HG03175 (cell line): ENCODE measurements around the gene TGM3.

ENCODE experiments used
- ATAC-seq: cut with Tn5 transposase; IDR thresholded peaks from one replicate; pipeline ENCODE4 v1.9.1; 2021; ENCODE audit warnings: mild to moderate bottlenecking, moderate library complexity; ENCODE audit not compliant: unreplicated experiment

TGM3 gene

DNA sequence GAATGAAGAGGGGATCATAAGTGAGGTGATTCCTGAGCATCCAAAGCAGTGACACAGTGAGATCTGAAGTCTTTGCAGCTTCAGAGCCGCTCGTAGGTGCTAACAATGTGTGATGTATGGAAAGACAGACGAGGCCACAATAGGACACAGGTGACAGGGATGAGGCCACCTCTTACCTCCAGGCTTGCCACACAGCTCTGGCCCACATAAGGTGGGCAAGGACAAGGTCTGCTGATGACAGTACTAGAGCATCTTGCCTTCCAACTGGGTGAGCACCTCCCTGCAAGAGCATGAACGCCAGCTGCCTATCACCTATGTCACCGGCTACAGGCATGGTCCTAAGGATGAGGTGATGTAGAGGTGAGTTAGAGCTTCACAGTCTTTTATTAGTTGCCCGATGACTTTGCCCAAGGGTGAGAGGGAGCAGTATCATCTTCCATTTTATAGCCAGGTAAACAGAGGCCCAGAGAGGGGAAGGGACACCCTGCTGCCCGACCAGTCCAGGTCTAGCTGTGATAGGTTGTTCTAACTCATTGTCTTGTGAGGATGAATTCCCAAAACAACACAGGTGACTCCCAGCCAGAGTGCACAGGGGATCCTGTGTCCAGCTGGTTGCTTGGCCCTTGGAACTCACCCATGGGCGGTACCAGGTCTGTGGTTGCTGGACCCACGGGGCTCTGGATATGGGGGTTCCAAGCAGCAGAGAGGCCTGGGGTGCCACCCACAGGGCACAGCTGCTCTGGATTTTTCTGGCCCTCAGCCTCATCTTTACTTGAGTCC lies 78.7 kb downstream of the TGM3 start:
- no peak for ATAC-seq

DNA sequence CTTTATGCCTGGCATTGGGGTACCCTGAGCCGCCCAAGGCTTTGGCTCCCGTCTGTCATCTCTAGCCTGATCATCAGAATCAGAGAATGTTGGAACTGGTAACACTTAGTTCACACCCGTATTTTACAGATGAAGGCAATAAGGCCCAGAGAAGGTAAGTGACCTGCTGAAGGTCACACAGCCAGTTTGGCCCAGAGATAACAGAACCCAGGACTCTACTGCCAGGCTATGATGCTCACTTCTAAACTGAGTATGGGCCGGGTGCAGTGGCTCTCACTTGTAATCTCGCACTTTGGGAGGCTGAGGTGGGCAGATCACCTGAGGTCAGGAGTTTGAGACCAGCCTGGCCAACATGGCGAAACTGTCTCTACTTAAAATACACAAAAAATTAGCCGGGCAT lies 83.1 kb downstream of the TGM3 start:
- ATAC-seq, result no peak

DNA sequence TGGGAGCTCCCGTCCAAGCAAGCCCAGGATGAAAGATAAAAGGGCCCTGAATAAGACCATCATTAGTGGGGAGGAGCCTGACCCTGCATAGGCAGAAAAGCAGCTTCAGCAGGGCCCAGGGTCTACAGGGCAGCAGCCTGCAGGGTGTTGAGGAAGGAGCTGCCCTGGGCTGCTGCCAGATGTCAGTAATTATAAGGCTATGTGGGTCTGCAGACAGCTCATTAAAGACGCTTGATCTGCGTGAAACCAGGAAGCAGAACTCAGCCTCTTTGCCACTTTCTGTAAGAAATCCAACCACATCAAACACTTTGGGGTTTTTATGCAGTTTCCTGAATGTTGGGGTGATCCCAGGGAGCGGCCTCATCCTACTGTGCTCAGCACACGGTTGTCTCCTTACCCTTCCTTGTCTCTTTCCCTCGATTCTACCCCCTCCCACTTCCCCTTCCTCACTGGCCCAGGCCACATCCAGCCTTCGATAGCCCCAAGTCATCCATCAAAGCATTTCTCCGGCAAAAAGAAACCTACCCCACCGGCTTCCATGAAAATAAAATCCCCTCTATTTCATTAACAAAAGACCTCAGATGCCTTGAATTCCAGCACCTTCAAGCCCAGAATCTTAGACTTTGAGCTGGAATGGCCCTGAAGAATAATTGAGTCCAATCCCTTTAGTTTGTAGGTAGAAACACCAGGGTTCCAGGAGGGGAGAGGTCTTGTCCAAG lies 83.9 kb downstream of the TGM3 start:
- no peak for ATAC-seq

- ATAC-seq, result no peak
Measured at GRCh38 chr20:2380601-2381000, 84.8 kb downstream of the TGM3 start, which contains the start of gene TGM6. TSS of gene TGM6 (plus strand) at chr20:2380901. CDS start at chr20:2380969, 68 bp downstream.

DNA sequence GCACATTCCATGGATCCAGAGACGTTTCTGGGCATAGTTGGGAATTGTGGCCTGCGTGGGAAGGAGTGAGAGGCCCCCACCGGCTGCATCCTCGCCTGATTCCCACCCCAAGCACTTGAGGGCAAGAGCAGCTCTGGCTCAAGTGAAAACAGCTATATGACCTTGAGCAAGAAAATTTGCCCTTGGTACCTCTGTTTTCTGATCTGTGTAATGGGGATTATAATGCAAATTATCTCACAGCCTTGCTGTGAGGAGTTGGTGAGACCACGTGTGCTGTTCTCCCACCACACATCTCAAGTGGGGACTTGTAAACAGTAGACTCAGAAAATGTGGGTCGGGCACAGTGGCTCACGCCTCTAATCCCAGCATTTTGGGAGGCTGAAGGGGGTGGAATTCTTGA lies 85.5 kb downstream of the TGM3 start:
- ATAC-seq, result no peak

DNA sequence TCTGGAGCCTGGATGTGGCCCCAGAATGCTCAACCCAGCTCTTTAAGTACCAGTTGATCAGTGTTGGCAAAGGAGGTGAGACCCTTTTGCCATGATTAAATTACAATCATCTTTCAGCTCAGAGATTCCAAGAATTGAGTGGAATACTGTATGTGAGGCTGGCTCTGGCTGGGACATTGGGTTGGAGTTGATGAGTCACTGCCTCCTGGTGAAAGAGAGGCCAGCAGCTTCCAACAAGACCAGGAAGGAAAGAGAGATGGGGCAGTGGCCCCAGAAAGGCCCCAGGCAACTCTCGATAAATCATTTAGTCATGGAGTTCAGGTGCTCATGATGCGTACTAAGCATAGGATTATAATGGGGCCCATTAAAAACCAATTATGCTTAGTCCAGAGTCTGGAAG lies 87.0 kb downstream of the TGM3 start:
- no peak for ATAC-seq

DNA sequence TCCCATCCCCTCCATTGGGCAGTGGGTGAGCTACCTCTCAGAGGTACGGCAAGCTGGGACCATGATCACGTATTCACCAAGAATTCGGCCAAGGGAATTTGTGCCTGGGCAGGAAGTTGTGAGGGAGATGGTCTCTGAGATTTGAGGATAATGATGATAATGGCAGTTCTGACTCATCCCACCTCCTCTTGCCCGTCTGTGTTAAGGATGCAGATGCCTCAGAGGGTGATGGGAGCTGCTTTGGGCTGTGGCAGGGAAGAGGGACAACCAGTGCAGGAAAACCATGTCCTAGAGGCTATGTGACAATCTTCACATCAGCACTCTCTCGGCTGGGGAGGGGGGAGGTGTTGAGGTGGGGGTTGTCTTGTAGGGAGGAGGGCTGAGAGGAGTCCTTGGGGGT lies 89.2 kb downstream of the TGM3 start:
- no peak for ATAC-seq

DNA sequence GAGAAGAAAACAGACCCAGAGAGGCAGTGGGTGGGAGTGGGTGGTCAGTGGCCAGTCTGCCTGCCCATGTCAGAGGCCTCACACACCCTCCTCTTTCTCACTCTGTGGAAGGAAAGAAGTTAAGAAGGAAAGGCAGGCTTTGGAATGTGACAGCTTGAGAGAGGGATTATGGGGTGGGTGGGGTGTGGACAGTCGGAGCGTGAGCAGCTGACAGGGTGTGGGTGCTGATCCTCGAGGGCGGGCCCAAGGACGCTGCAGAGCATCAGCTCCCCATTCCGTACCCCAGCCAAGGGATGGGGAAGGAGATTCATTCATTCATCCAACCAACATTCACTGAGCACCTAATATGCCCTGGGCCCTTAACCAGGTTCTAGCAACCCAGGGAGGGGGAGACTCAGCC lies 89.7 kb downstream of the TGM3 start:
- no peak for ATAC-seq

DNA sequence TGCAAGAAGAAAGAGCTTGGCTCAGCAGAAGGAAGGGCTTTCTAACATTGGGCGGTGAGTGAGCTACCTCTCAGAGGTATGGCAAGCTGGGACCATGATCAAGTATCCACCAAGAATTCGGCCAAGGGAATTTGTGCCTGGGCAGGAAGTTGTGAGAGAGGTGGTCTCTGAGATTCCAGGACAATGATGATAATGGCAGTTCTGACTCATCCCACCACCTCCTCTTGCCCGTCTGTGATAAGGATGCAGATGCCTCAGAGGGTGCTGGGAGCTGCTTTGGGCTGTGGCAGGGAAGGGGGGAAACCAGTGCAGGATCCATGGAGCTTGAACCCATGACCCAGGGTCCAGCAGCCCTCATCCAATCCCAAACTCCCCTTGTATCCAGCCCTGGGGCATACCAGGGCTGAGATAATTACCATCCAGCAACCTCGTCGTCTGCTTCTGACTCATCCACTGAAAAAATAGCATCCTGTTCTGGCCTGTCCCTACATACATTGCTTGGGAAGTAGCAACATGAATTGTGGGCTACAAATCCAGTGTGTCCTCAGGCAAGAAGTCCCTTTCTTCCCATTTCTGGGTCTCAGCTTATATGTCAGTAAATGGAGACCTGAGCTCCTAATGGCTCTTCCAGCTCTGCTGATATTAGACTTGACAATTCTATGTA lies 90.8 kb downstream of the TGM3 start:
- no peak for ATAC-seq

DNA sequence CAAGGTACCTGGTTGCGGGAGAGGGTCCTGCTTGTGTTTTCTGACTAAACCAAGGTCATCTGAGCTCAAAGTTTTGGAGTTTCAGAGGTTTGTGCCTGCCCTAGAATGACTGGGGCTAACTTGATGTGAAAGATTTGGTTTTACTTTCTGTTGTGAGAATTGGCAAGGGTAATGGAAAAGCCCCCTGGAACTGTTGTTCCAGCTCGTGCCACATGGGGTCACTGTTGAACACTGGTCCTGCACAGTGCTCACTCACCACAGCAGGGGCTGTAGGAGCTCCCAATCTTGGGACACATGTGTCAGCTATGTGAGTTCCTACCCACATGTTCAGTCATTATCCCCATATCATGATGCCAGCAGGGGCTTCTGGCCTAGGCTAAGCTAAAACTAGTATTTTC lies 91.4 kb downstream of the TGM3 start:
- no peak for ATAC-seq

DNA sequence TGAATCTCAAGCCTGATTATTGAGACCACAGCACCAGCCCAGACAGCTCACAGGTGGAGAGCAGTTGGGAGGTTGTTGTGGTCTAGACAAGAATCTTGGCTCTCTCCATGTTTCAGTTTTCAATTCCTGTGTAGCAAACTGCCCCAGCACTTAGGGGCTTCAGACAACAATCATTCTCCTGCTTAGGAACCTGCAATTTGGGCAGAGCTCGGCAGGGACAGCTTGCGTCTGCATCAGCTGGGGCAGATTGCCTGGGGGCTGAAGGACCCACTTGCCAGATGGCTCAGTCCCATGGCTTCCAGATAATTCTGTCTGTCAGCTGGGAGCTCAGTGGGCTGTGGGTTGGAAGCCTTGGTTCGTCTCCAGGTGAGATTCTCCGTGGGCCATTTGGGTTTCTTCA lies 91.8 kb downstream of the TGM3 start:
- ATAC-seq, result no peak
